Measurements from ENCODE around the gene TSHZ2.

TSHZ2 gene

GRCh38 chr20:53291548-53291947, 319.4 kb downstream of the TSHZ2 start:
- no peak for DNase-seq

DNA sequence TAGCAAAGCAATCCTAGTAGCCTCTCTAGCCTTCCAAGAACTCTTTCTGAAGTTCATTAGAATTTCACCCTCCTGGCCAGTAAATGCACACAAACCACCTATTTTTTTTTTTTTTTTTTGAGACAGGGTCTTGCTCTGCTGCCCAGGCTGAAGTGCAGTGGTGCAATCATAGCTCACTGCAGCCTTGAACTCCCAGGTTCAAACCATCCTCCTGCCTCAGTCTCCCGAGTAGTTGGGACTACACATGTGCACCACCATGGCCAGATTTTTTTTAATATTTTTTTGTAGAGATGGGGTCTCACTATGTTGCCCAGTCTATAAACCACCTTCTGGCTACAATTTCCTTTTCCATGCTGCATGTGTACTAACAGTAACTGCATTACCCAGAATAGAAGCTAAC, 320.2 kb downstream of the TSHZ2 start:
- no peak for DNase-seq

GRCh38 chr20:53294804-53295203, 322.6 kb downstream of the TSHZ2 start:
- DNase-seq: no peak

DNA sequence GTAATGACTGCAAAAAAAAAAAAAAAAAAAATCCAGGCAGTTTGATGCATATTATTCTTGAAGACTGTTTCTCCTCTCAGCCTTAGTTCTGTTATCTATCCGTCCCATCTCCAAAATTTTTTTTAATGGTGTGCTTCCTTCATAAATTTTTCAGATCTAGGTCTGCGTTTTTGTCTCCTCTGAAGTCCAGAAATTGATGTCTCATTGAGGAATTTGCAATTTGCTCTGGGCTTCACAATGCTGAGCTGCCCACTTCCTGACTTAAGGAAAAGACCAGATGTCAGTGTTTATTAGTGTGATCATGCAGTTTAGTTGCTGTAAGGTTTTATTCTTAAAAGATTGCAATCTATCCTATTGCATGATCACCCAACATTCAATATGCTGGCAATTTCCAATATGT, 323.9 kb downstream of the TSHZ2 start:
- no peak for DNase-seq

GRCh38 chr20:53296451-53297153, 324.4 kb downstream of the TSHZ2 start:
- no peak for DNase-seq

GRCh38 chr20:53297154-53297529, 325.0 kb downstream of the TSHZ2 start:
- DNase-seq: no peak

GRCh38 chr20:53298260-53298659, 326.1 kb downstream of the TSHZ2 start:
- no peak for DNase-seq

DNA sequence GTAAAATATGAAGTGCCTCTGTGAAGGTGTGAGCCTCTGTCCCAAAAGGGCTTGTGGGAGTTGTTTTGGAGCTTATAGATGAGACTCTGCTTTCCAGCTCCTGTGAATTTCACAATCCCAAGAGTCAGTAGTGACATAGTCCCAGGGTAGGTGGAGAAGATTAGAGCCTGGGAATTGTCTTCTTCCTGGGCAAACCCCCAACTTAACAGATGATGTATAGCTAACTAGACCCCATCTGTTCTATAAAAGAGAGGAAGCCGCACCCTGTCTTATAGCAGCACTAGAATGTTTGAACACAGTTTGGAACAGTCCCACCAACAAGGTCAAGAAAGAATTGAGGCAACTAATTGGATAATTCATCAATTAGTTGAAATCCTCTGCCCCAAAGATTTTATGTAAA, 326.8 kb downstream of the TSHZ2 start:
- DNase-seq: no peak

- no peak for DNase-seq
These were observed 327.7 kb downstream of the TSHZ2 start for GRCh38 chr20:53299831-53300230.

GRCh38 chr20:53301869-53302268, 329.7 kb downstream of the TSHZ2 start:
- no peak for DNase-seq

GRCh38 chr20:53302695-53303412, 330.7 kb downstream of the TSHZ2 start:
- no peak for DNase-seq

- no peak for DNase-seq
These were observed 331.2 kb downstream of the TSHZ2 start for GRCh38 chr20:53303413-53303760.

GRCh38 chr20:53304146-53304545, 332.0 kb downstream of the TSHZ2 start:
- DNase-seq: no peak

DNA sequence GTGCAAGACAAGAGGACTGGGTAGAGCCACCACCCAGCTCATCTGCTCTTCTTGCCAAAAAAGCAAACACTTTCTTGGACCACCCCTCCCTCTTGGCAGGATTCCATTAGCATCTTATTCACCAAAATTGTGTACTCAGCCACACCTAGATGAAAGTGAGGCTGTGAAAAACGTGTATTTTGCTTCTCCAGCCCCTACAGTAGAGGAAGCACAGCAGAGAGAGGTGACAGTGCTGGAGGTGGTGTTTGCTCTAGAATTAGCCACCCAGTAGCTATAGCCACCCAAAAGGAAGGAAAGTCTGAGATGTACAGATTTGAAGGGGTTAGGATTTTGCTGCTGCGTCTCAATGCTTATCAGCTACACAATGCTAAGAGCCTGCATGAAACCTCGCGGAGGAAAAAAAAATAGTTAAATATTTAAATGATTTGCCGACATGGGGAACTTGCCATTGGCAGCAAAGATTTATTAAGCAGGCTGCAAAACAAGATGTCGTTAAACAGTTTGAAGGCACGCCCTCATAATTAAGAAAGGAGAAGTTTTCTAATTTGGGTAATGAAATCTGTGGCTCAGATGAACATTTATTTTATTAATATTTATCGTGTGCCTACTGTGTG, 334.1 kb downstream of the TSHZ2 start:
- DNase-seq: no peak

GRCh38 chr20:53307964-53308597, 335.9 kb downstream of the TSHZ2 start:
- DNase-seq: no peak

DNA sequence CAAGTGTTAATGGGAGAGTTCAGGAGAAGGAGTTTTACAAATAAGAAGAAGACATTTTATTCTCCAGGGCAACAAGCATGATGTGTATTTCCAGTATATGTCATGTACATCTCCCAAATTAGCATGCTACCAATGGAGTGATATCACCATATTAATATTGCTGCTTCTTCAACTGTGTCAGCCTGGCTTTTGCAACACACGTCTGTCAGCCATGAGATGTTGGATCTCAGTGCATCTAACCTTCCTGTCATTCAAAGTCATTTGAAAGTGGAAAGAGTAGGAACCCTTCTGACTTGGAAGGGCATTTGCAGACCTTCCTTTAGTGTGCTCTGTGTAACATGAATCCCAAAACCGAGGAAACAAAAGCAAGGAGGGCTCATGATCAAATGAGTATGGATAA, 337.4 kb downstream of the TSHZ2 start:
- no peak for DNase-seq

DNA sequence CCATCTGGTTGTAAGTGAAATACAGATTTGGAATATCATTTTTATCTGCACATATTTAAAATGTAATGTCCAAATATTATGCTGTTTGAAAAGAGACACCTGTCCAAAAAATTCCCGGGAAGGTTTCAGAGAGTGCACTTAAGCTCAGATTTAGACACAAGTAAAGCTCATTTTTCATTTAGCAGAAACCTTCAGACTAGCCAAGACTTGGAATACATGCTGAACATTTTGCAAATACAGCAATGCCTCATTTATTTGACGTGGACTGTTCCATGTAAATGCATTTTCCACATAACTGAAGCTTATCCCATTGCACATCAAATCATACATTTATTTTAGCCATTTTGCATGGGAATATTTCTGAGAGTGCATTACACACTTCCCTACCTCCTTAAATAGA, 340.8 kb downstream of the TSHZ2 start:
- DNase-seq: no peak

- DNase-seq: no peak
These were observed 344.2 kb downstream of the TSHZ2 start for GRCh38 chr20:53316206-53316937.

DNA sequence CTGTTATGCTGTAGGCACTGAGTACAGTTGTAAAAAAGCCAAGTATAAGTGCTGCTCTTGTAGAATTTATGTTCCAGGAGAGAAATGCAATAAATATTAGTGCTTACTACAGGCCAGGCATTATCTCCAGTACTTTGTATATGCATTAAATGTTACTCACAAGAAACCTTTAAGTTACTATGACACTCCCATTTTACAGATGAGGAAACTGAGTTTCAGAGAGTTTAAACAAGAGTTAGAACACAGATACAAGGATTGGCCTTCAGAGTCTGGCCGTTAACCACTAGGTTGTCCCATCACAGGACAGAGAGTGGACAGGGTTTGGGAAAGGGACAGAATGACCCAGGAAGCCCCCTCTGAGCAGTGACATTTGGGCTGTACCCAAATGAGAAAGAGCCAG, 347.0 kb downstream of the TSHZ2 start:
- DNase-seq: no peak

- DNase-seq: no peak
These were observed 347.6 kb downstream of the TSHZ2 start for GRCh38 chr20:53319716-53320115.

DNA sequence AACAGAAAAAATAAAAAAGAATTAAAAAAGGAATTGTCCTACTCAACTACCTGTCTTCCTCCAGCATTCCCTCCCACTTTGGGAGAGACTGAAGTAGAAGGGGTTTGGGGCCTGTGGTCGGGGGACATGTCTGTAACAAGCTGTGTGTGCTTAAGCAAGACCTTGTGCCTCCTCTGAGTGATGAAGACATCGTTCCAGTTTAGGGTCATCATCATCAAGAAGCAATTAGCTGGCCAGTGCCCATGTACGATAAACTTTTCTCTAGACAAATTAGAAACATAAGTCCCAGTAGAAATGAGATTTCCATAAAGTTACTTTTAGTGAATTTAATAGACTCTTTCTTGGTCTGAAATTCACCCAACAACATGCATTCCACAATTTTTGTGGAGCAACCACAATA, 348.5 kb downstream of the TSHZ2 start:
- no peak for DNase-seq

GRCh38 chr20:53321596-53321995, 349.4 kb downstream of the TSHZ2 start:
- no peak for DNase-seq

DNA sequence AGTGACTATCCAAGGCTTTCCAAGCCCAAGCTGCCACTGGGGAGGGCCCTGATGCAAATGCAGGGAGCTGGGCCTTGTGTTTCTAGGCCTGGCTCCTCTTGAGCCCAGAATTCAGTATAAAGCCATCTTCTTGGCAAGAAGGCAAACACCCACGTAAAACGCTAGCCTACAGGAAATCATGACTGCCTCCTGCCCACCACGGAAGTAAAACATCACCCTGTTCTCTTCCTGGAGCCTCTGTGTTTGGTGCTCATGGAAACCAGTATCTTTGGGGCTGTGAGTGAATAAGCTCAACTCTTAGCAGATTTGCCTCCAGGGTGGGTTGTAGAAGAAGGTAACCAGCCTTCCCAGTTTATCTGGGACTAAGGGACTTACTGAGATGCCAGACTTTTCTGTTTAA, 350.5 kb downstream of the TSHZ2 start:
- DNase-seq: no peak

Measured in CD4-positive, alpha-beta T cell treated with Interleukin-17A for 4 hours (primary cell).